ENCODE results near the gene IMPDH2. TPM values are rescaled to one million over a fixed set of nuclear protein-coding genes. Genes with fewer than 3 reads are reported as not detected.

The IMPDH2 gene
- total RNA-seq, 4 donors from 2014 or later: 184 to 355 (median 229) TPM

DNA sequence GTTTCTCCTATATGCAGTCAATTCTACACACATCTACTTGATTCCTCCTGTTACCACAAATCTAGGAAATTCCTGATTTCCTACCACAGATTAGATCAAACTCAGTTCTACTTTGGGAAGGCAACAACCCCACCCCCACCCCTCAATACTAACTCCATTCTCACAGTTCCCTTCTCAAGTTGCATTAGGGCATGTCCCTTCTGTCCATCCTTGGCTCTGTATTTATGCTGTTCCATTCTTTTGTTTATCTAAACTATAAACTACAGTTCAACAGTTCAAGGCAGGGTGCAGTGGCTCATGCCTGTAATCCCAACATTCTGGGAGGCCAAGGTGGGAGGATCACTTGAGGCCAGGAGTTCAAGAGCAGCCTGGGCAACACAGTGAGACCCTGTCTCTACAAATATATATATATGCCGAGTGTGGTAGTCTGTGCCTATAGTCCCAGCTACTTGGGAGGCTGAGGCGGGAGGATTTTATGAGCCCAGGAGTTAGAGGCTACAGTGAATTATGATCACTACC, 25.2 kb upstream of the IMPDH2 start:
- TF ChIP-seq POLR2AphosphoS5 (IDR thresholded peaks at IDR 0.05) (no peak), EP300 (IDR thresholded peaks at IDR 0.05) (no peak), POLR2A (IDR thresholded peaks at IDR 0.05) (no peak), CTCF (IDR thresholded peaks at IDR 0.05) (no peak)
- no peak for DNase-seq (ENCODE audit: low spot score in 2 of 2)
- H3K27ac ChIP-seq: no peak overlapping the region
- peaks cover 71% of the 10 kb centered on the region for H3K36me3 ChIP-seq
- H3K4me1 ChIP-seq: no peaks in the 10 kb centered on the region
- H3K9me3 ChIP-seq: no peaks in the 10 kb centered on the region
- H3K4me3 ChIP-seq: no peak overlapping the region
- 100% methylated on average over 2 of the region's 2 CpGs for WGBS
- no peaks in the 10 kb centered on the region for H3K27me3 ChIP-seq

- WGBS: 96% methylated on average over 1 of the region's 1 CpG
- no peak overlapping the region for H3K27ac ChIP-seq
- H3K4me1 ChIP-seq: no peaks in the 10 kb centered on the region
- TF ChIP-seq CTCF (IDR thresholded peaks at IDR 0.05): no peak
- TF ChIP-seq EP300 (IDR thresholded peaks at IDR 0.05): no peak
- TF ChIP-seq POLR2AphosphoS5 (IDR thresholded peaks at IDR 0.05): no peak
- TF ChIP-seq POLR2A (IDR thresholded peaks at IDR 0.05): no peak
- no peak overlapping the region for H3K4me3 ChIP-seq
- DNase-seq (ENCODE audit: low spot score in 2 of 2): no peak
- H3K36me3 ChIP-seq: peaks cover 68% of the 10 kb centered on the region
- H3K27me3 ChIP-seq: no peaks in the 10 kb centered on the region
- H3K9me3 ChIP-seq: no peaks in the 10 kb centered on the region
Measured at GRCh38 chr3:49053543-49053942, 24.3 kb upstream of the IMPDH2 start.

- H3K4me1 ChIP-seq: no peaks in the 10 kb centered on the region
- 88% methylated on average over 3 of the region's 3 CpGs for WGBS
- no peak overlapping the region for H3K4me3 ChIP-seq
- H3K36me3 ChIP-seq: peaks cover 89% of the 10 kb centered on the region
- no peaks in the 10 kb centered on the region for H3K27me3 ChIP-seq
- TF ChIP-seq POLR2A (IDR thresholded peaks at IDR 0.05) (no peak), CTCF (IDR thresholded peaks at IDR 0.05) (no peak), POLR2AphosphoS5 (IDR thresholded peaks at IDR 0.05) (no peak), EP300 (IDR thresholded peaks at IDR 0.05) (no peak)
- H3K27ac ChIP-seq: no peak overlapping the region
- H3K9me3 ChIP-seq: no peaks in the 10 kb centered on the region
- no peak for DNase-seq (ENCODE audit: low spot score in 2 of 2)
Measured at GRCh38 chr3:49035281-49035680, 6.1 kb upstream of the IMPDH2 start.

DNA sequence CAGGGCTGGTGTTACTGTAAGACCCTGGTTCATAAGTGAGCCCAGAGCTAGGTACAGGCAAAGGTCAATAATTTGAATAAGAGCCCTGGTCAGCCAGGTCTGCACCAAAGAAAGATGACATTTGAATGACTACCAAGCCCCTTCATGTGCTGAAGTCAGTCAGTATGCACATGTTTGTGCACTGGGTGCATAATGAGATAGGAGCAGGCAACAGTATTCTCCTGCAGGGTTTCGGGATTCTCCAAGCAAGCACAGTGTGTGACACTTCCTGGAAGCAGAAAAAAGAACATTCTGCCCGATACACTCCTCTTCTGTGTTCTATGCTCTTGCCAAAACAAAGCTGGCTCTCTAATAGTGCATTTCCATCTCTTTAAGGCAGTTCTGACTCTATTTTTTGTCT, 5.5 kb upstream of the IMPDH2 start:
- H3K27me3 ChIP-seq: no peaks in the 10 kb centered on the region
- TF ChIP-seq CTCF (IDR thresholded peaks at IDR 0.05) (no peak), POLR2AphosphoS5 (IDR thresholded peaks at IDR 0.05) (no peak), POLR2A (IDR thresholded peaks at IDR 0.05) (no peak), EP300 (IDR thresholded peaks at IDR 0.05) (no peak)
- H3K27ac ChIP-seq: no peak overlapping the region
- H3K4me3 ChIP-seq: no peak overlapping the region
- DNase-seq (ENCODE audit: low spot score in 2 of 2): no peak
- H3K4me1 ChIP-seq: peaks cover 3% of the 10 kb centered on the region
- no peaks in the 10 kb centered on the region for H3K9me3 ChIP-seq
- WGBS: 92% methylated on average over 2 of the region's 2 CpGs
- H3K36me3 ChIP-seq: peaks cover 91% of the 10 kb centered on the region

DNA sequence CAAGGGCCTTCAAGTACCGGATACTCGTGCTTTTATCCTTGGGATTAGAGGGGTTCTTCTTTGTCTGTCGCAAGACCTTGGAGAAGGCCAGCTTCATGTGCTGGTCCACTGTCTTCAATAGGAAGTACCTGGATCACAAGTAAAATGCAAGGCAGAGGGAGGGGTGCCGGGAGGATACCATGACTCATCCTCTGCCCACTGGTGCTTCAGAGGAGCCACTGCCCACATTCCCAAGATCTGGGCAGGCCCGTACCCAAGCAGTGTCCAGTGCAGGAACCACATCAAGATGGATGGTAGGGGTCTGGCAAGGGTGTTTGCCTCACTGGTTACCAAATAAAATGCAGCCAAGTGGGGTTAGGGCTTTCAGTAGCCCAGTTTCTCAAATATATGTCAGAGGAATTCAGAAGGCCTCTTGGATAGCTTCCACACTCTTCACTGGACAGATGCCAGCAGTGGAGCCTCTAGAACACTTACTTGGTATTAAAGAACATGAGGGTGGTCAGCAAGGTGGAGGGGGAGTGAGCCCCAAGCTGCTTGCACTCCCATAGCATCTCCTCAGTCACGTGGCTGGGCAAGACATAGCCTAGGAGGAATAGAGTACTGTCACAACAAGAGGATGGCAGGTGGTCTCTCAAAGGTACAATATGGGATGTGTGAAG, 3.6 kb upstream of the IMPDH2 start:
- no peaks in the 10 kb centered on the region for H3K9me3 ChIP-seq
- no peaks in the 10 kb centered on the region for H3K27me3 ChIP-seq
- peaks cover 20% of the 10 kb centered on the region for H3K4me1 ChIP-seq
- TF ChIP-seq CTCF (IDR thresholded peaks at IDR 0.05) (no peak), POLR2AphosphoS5 (IDR thresholded peaks at IDR 0.05) (no peak), POLR2A (IDR thresholded peaks at IDR 0.05) (no peak), EP300 (IDR thresholded peaks at IDR 0.05) (no peak)
- WGBS: 93% methylated on average over 5 of the region's 6 CpGs
- peaks cover 75% of the 10 kb centered on the region for H3K36me3 ChIP-seq
- no peak overlapping the region for H3K4me3 ChIP-seq
- no peak overlapping the region for H3K27ac ChIP-seq
- no peak for DNase-seq (ENCODE audit: low spot score in 2 of 2)
